Measurements from ENCODE around the gene FMNL1.

DNA sequence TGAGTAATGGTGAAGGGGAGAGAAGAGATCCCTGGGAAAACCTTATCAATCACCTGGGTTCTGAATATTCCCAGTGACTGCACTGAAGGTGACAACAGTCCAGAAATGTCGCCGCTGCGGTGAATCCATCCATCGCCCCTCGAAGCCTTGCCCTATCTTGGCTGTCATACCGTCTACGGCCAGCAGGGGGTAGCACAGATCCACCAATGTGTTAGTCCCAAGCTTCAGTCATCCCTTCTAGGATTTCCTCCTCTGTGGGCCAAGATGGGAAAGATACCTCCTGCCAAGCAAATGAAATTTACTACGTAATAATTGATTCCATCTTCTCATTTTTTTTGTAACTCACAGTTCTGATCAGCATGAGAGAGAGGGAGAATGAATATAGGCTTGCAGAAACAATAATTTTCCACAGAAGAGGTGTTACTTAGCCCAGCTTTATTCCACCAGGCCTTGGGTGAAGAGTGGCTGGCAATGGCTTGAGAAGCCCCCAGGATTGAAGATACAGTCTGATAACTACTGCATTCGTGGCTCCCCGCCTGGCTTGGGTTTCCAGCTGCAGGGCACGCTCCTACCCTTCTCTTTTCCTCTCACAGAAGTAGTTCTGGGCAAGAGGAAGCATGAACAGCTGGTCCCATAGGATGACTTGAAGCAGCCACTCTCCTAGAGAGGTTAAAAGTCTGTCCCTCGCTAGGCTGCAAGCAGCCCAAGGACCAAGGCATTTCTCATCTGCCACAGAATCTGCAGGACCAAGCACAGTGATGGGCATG is 2.6 kb upstream of the FMNL1 start:
- TF ChIP-seq CTCF (IDR thresholded peaks at IDR 0.05) = peak; percentile 88
- TF ChIP-seq EZH2phosphoT487 (IDR thresholded peaks at IDR 0.05) = no peak

Data from neural progenitor cell (in vitro differentiated cells).